Measurements from ENCODE around the gene SORCS2. TPM values are rescaled to one million over a fixed set of nuclear protein-coding genes. Genes with fewer than 3 reads are reported as not detected.
A peak's percentile ranks its signal among the peaks of the same experiment; 100 is the strongest.

The SORCS2 gene
- total and polyA plus RNA-seq, 8 donors, result 4.6 to 9.7 (median 7.2) TPM

DNA sequence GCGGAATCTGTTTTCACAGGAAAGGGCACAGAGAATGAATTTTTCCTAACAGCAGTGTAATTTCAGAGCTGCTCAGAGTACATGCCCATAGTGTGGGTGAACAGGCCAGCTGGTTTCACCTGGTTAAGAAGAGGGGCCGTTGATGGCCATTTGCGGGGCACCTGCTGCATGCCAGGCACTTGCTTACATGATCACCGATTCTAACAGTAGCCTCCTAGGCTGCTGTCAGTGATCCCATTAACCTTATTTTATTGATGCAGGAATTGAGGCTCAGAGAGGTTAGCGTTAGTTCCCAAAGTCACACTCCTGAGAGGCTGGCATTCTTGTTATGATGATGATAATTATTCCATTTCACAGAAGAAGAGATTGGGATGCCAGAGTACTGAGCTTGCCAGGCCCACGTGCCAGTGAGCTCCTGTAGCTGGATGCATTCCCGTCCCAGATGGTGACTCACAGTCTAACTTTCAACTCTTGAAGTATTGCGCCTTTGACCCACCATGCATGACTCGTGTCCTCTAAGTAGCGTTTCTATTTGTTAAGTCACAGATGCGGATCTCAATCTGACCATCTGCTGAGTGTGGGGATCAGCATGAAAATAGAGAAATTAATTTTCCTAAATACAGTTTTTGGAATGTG, 165.9 kb downstream of the SORCS2 start:
- no peaks in the 10 kb centered on the region for H3K36me3 ChIP-seq
- intact Hi-C loops (cut with DNase I), result no loop called here
- H3K9me3 ChIP-seq, result no peaks in the 10 kb centered on the region
- no peaks in the 10 kb centered on the region for H3K4me1 ChIP-seq
- H3K4me3 ChIP-seq, result no peak overlapping the region
- DNase-seq, result peak in 2 of 4 donors; percentile 59 to 61
- H3K27me3 ChIP-seq, result no peaks in the 10 kb centered on the region
- TF ChIP-seq, protein P1, sequence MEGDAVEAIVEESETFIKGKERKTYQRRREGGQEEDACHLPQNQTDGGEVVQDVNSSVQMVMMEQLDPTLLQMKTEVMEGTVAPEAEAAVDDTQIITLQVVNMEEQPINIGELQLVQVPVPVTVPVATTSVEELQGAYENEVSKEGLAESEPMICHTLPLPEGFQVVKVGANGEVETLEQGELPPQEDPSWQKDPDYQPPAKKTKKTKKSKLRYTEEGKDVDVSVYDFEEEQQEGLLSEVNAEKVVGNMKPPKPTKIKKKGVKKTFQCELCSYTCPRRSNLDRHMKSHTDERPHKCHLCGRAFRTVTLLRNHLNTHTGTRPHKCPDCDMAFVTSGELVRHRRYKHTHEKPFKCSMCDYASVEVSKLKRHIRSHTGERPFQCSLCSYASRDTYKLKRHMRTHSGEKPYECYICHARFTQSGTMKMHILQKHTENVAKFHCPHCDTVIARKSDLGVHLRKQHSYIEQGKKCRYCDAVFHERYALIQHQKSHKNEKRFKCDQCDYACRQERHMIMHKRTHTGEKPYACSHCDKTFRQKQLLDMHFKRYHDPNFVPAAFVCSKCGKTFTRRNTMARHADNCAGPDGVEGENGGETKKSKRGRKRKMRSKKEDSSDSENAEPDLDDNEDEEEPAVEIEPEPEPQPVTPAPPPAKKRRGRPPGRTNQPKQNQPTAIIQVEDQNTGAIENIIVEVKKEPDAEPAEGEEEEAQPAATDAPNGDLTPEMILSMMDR (IDR thresholded peaks at IDR 0.05), result no peak
- ATAC-seq, result peak; percentile 74
- no peak overlapping the region for H3K27ac ChIP-seq

DNA sequence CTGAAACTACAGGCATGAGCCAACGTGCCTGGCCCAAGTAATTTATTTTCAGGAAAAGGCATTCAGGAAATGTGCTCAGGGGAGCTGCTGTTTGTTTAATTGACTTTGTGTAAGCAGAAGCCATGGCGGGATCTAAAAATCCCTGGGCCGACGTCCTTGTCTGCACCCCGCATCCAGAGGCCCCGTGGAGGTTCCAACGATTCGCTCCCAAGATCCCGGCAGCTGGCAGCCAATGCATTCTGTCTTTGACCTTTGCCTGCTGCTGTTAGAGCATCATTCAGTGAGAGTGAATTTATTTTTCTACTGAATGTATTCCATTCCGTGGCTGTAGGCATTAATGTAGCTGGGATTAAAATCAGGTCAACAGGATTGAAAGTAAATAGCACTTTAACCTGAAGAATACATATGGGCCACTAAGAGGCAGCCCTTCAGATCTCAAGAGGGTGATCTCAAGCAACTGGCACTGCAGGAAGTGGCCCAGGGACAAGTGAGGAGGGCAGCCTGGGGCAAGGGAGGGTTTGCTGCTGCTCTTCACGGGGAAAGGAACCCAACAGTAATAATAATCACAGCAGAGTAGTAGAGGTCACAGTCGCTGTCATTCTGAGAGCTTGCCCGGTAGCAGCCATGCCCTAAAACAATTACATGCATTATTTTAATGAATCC, 167.2 kb downstream of the SORCS2 start:
- H3K9me3 ChIP-seq, result no peaks in the 10 kb centered on the region
- H3K4me1 ChIP-seq, result no peaks in the 10 kb centered on the region
- H3K36me3 ChIP-seq, result no peaks in the 10 kb centered on the region
- intact Hi-C loops (cut with DNase I), result no loop called here
- peak overlapping the region in 1 of 2 donors; percentile 37 for H3K27ac ChIP-seq
- H3K27me3 ChIP-seq, result no peaks in the 10 kb centered on the region
- TF ChIP-seq, protein P1 (IDR thresholded peaks at IDR 0.05), result no peak
- peak in 3 of 4 donors; percentile 58 to 73 (median 73) for DNase-seq
- no peak overlapping the region for H3K4me3 ChIP-seq
- ATAC-seq, result peak; percentile 84

DNA sequence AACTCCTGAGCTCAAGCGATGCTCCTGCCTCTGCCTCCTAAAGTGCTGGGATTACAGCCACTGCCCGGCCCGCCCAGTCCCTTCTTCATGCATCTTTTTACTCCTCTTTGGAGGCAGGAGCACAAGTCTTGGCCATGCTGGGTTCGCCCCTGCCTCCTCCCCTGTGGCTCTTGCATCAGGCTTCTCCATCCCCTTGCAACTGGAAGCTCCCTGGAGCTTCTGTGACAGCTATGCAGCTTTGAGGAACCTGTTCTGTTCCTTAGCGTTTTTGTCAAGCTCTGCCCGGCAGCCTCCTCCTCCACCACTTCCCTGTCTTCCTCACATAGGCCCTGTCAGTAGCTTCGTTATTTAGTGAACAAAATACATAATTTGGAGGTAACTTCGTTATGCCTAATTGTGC, 168.5 kb downstream of the SORCS2 start:
- ATAC-seq, result no peak
- TF ChIP-seq, protein P1 (IDR thresholded peaks at IDR 0.05), result no peak
- H3K36me3 ChIP-seq, result no peaks in the 10 kb centered on the region
- no peaks in the 10 kb centered on the region for H3K9me3 ChIP-seq
- intact Hi-C loops (cut with DNase I), result no loop called here
- DNase-seq, result no peak
- no peak overlapping the region for H3K4me3 ChIP-seq
- no peak overlapping the region for H3K27ac ChIP-seq
- H3K27me3 ChIP-seq, result no peaks in the 10 kb centered on the region
- no peaks in the 10 kb centered on the region for H3K4me1 ChIP-seq

DNA sequence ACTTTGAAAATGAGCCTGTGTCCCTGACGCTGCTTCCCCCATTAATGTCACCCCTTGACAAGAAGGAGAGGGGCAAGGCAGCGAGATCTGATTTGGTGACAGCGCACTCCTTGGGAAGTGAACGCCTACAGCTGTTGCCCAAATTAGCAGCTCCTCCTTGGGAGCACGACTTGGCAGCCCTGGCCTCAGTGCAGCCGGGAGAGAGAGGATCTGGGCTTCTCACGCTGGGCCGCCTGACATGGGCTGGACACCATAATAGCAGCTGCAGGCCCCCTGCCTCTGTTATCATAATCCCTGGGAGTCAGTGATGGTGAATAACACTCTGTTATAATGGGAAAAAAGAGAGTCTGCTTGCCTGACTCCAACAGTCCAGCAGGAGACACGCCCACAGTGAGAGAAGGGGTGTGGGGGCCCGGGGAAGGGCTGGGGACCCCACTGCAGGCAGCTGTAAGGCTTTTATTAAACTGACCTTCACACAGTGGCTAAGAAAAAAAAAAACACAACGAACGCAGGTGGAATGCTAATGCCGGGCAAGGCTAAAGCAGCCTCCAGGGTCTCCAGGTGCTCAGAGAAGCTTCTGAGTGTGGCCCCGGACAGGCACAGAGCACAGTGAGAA, 169.1 kb downstream of the SORCS2 start:
- ATAC-seq, result no peak
- Histone ChIP-seq H3K36me3 (no peaks in the 10 kb centered on the region), H3K27ac (no peak overlapping the region), H3K4me3 (no peak overlapping the region), H3K4me1 (no peaks in the 10 kb centered on the region), H3K27me3 (no peaks in the 10 kb centered on the region), H3K9me3 (no peaks in the 10 kb centered on the region)
- peak in 2 of 4 donors; percentile 73 to 87 for DNase-seq
- TF ChIP-seq, protein P1 (IDR thresholded peaks at IDR 0.05), result no peak
- intact Hi-C loops (cut with DNase I), result no loop called here

DNA sequence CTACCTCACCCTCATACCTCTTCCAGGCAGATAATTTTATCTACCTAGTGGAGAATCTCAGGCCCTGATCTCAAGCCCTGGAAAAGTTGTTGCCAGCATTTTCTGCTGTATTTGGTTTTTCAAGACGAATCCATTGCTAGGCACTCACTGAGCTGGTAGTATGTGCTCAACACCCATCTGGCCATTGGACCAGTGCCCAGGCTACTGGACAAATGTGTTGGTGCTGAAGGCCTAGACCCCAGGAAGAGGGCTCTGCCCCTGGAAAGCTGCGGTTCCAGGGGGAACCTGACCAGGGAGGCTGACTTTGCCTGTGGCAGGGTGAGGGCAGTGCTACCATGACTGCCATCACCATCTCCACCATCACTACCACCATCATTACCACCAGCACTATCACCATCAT, 170.0 kb downstream of the SORCS2 start:
- no peak for ATAC-seq
- DNase-seq, result no peak
- intact Hi-C loops (cut with DNase I), result no loop called here
- Histone ChIP-seq H3K36me3 (no peaks in the 10 kb centered on the region), H3K4me1 (no peaks in the 10 kb centered on the region), H3K4me3 (no peak overlapping the region), H3K27ac (no peak overlapping the region), H3K27me3 (peaks cover 0 to 6% of the 10 kb centered on the region in 2 donors), H3K9me3 (no peaks in the 10 kb centered on the region)
- TF ChIP-seq, protein P1 (IDR thresholded peaks at IDR 0.05), result no peak

Data from left lung (tissue), 10 donors.